Measurements from ENCODE around the gene PSD4.

PSD4 gene

GRCh38 chr2:113219092-113219441 is 45.3 kb downstream of the PSD4 start:
- ChIA-PET POLR2A (no interaction called here), CTCF (interaction anchor here (0.7 kb wide), 1 partner anchor 15 kb away, joined by 3 read pairs; no protein-coding TSS in a partner anchor)
- no peak for TF ChIP-seq CTCF (IDR thresholded peaks at IDR 0.05; ENCODE audit: control extremely low read depth, extremely low read depth, low read depth, missing control alignments)
- no peak for DNase-seq (ENCODE audit: extremely low spot score)

DNA sequence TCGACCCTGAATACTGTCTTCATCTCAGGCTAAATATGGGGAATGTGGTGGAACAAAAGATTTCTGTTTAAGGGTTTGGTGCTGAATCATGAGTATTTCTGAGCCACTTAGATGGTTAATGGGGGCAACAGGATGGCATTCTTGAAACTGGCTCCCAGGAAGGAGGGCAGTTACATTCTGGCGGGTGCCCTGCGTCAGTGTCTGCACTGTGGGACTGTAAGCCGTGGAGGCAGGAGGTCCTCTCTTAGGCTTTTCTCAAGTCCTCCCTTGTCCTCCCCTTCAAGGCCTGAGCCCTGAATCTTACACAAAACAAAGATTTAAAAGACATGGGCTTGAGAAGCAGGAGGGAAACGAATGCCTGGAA is 45.7 kb downstream of the PSD4 start:
- TF ChIP-seq CTCF (IDR thresholded peaks at IDR 0.05; ENCODE audit: control extremely low read depth, extremely low read depth, low read depth, missing control alignments) = no peak

DNA sequence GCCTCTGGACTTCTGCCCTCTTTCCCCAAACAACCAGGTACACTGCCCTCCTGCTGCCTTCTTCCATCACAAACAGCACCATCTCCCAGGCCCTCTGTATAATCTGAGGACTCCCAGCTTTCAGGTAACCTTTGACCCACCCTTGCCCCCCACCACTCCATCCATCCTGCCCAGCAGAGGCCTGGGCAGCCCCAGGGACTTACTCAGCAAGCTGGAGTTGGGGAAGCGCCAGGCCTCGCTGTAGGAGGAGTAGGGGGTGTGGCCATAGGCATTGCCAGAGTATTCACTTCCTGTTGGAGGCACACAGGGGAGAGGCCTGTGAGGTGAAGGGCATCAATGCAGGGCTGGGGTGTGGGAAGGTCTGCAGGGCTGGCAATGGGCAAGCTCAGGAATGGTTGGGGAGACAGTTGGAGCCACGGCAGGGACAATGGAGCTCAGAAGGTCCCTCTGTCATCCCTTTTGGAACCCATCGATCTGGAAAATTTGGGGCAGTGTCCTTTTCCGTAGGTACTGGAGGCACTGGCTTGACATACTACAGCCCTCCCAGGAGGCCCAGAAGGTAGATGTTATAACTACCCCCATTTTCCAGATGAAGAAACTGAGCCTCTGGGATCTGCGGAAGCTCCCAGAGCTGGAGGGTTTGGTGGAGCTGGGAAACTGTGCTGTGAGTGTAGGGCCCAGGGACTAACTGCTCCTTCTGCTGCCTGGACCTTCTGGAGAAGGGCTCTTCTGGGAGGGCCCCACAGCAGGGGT is 46.3 kb downstream of the PSD4 start:
- no peak for TF ChIP-seq CTCF (IDR thresholded peaks at IDR 0.05; ENCODE audit: control extremely low read depth, extremely low read depth, low read depth, missing control alignments)
- POLR2A ChIA-PET = no interaction called here
- DNase-seq (ENCODE audit: extremely low spot score) = no peak
- CTCF ChIA-PET = interaction anchor here (0.8 to 4.0 kb wide), 7 partner anchors 8 to 83 kb away, joined by 3 to 13 read pairs (median 4); no protein-coding TSS in a partner anchor

More for the DNA sequence above, 45.7 kb downstream of the PSD4 start:
- ChIA-PET CTCF (interaction anchor here (0.7 to 4.0 kb wide), 5 partner anchors 8 to 83 kb away, joined by 3 to 13 read pairs (median 3); no protein-coding TSS in a partner anchor), POLR2A (no interaction called here)
- DNase-seq (ENCODE audit: extremely low spot score) = no peak

DNA sequence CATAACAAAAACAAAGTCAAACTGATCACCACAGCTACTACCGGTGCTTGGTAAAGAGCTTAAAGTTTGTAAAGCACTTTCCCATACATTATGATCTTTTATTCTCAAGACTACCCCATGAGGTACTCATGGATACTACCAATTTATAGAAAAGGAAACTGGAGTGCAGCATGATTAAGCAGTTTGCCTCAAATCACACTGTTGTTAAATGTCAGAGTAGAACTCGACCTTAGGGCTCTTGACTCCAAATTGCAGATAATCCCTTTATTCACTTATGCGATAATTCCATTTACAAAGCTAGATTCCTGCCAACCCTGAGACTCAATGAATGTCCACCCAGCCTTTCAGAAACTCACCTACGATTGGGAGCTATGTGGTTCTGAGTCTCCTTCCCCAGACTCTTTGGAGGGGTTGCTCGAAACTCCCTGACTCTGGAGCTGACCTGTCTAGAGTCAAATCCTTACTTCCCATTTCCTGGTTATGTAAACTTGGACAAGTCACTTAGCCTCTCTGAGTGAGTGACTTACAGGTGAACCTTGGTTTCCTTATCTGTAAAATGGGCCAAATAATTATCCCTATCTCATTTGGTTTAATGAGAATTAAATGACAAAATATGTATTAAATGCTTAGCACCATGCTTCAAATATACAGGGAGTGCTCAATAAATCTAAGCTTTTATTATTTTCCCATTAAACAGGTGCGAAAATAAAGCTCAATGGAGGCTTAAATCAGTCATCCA is 47.4 kb downstream of the PSD4 start:
- CTCF ChIA-PET = interaction anchor here (1.1 to 4.0 kb wide), 7 partner anchors 9 to 170 kb away, joined by 3 to 13 read pairs (median 4); no protein-coding TSS in a partner anchor
- TF ChIP-seq CTCF (IDR thresholded peaks at IDR 0.05; ENCODE audit: control extremely low read depth, extremely low read depth, low read depth, missing control alignments) = no peak
- no peak for DNase-seq (ENCODE audit: extremely low spot score)
- POLR2A ChIA-PET = no interaction called here

- ChIA-PET POLR2A (no interaction called here), CTCF (interaction anchor here (1.1 to 4.0 kb wide), 8 partner anchors 10 to 169 kb away, joined by 3 to 13 read pairs (median 4); no protein-coding TSS in a partner anchor)
- TF ChIP-seq CTCF (IDR thresholded peaks at IDR 0.05; ENCODE audit: control extremely low read depth, extremely low read depth, low read depth, missing control alignments) = no peak
- DNase-seq (ENCODE audit: extremely low spot score) = no peak
Measured at GRCh38 chr2:113221846-113222245, 48.1 kb downstream of the PSD4 start.

DNA sequence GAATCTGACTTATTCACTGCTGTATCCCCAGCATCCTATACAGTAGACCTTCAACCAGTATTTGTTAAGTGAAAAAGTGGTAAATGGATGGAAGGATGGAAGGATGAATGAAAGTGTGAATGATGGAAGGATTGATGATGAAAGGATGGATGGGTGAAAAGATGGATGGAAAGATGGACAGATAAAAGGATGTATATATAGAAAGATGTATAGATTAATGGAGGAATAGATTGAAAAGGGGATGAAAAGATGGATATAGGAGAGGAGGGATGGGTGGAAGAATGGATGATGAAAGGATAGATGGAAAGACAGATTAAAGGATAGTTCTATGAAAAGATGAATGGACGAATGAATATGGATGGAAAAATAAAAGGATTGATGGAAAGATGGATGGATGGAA is 50.0 kb downstream of the PSD4 start:
- POLR2A ChIA-PET = no interaction called here
- no peak for TF ChIP-seq CTCF (IDR thresholded peaks at IDR 0.05; ENCODE audit: control extremely low read depth, extremely low read depth, low read depth, missing control alignments)
- no peak for DNase-seq (ENCODE audit: extremely low spot score)
- CTCF ChIA-PET = interaction anchor here (1.2 to 4.0 kb wide), 2 partner anchors 8 to 85 kb away, joined by 4 to 13 read pairs; no protein-coding TSS in a partner anchor
